ENCODE results near the gene CROCC. TPM values are rescaled to one million over a fixed set of nuclear protein-coding genes. Genes with fewer than 3 reads are reported as not detected.

The CROCC gene
- total and polyA plus RNA-seq, 2 donors from 2014 or later = 10.6 to 30.5 TPM

GRCh38 chr1:16973215-16973614, 51.5 kb downstream of the CROCC start:
- FAIRE-seq = no peak
- H3K27me3 ChIP-seq (ENCODE audit: control insufficient read depth, insufficient read depth, low read length) = no peaks in the 10 kb centered on the region
- no peak for TF ChIP-seq CTCF (IDR thresholded peaks at IDR 0.05; ENCODE audit: borderline replicate concordance, extremely low read depth, insufficient read depth)
- DNase-seq = no peak
- H3K36me3 ChIP-seq (ENCODE audit: control insufficient read depth in 2 of 3, insufficient read depth in 3 of 3, low read length in 3 of 3) = peaks cover 0 to 2% (median 0%) of the 10 kb centered on the region in 3 donors
- H3K27ac ChIP-seq (ENCODE audit: low read depth in 2 of 2, low read length in 2 of 2) = no peak overlapping the region
- H3K4me1 ChIP-seq (ENCODE audit: control insufficient read depth in 2 of 3, insufficient read depth in 2 of 3, low read depth in 1 of 3, low read length in 3 of 3) = no peaks in the 10 kb centered on the region
- H3K4me3 ChIP-seq (ENCODE audit: low read length in 3 of 3) = no peak overlapping the region
- intact Hi-C loops (cut with DNase I) = loop anchor here (10.0 kb wide), 1 partner anchor 72 kb away; no protein-coding TSS in a partner anchor
- H3K9me3 ChIP-seq (ENCODE audit: control insufficient read depth in 2 of 3, insufficient read depth in 1 of 3, low read length in 3 of 3) = no peaks in the 10 kb centered on the region
- H3K9ac ChIP-seq (ENCODE audit: low read length in 3 of 3) = no peak overlapping the region

- Histone ChIP-seq H3K27ac (ENCODE audit: low read depth in 2 of 2, low read length in 2 of 2) (no peak overlapping the region), H3K27me3 (ENCODE audit: control insufficient read depth, insufficient read depth, low read length) (no peaks in the 10 kb centered on the region), H3K4me1 (ENCODE audit: control insufficient read depth in 2 of 3, insufficient read depth in 2 of 3, low read depth in 1 of 3, low read length in 3 of 3) (no peaks in the 10 kb centered on the region), H3K9ac (ENCODE audit: low read length in 3 of 3) (no peak overlapping the region), H3K4me3 (ENCODE audit: low read length in 3 of 3) (no peak overlapping the region), H3K9me3 (ENCODE audit: control insufficient read depth in 2 of 3, insufficient read depth in 1 of 3, low read length in 3 of 3) (no peaks in the 10 kb centered on the region), H3K36me3 (ENCODE audit: control insufficient read depth in 2 of 3, insufficient read depth in 3 of 3, low read length in 3 of 3) (no peaks in the 10 kb centered on the region)
- no peak for DNase-seq
- intact Hi-C loops (cut with DNase I) = loop anchor here (10.0 kb wide), 1 partner anchor 70 kb away; no protein-coding TSS in a partner anchor
- FAIRE-seq = no peak
- no peak for TF ChIP-seq CTCF (IDR thresholded peaks at IDR 0.05; ENCODE audit: borderline replicate concordance, extremely low read depth, insufficient read depth)
Observed at GRCh38 chr1:16975211-16975610, 53.5 kb downstream of the CROCC start.

GRCh38 chr1:16975838-16976237, 54.1 kb downstream of the CROCC start:
- H3K4me3 ChIP-seq (ENCODE audit: low read length in 3 of 3) = no peak overlapping the region
- DNase-seq = no peak
- H3K36me3 ChIP-seq (ENCODE audit: control insufficient read depth in 2 of 3, insufficient read depth in 3 of 3, low read length in 3 of 3) = no peaks in the 10 kb centered on the region
- intact Hi-C loops (cut with DNase I) = loop anchor here (10.0 kb wide), 1 partner anchor 69 kb away; no protein-coding TSS in a partner anchor
- H3K9ac ChIP-seq (ENCODE audit: low read length in 3 of 3) = no peak overlapping the region
- no peak for TF ChIP-seq CTCF (IDR thresholded peaks at IDR 0.05; ENCODE audit: borderline replicate concordance, extremely low read depth, insufficient read depth)
- H3K9me3 ChIP-seq (ENCODE audit: control insufficient read depth in 2 of 3, insufficient read depth in 1 of 3, low read length in 3 of 3) = no peaks in the 10 kb centered on the region
- H3K4me1 ChIP-seq (ENCODE audit: control insufficient read depth in 2 of 3, insufficient read depth in 2 of 3, low read depth in 1 of 3, low read length in 3 of 3) = no peaks in the 10 kb centered on the region
- FAIRE-seq = no peak
- no peak overlapping the region for H3K27ac ChIP-seq (ENCODE audit: low read depth in 2 of 2, low read length in 2 of 2)
- no peaks in the 10 kb centered on the region for H3K27me3 ChIP-seq (ENCODE audit: control insufficient read depth, insufficient read depth, low read length)

- no peaks in the 10 kb centered on the region for H3K4me1 ChIP-seq (ENCODE audit: control insufficient read depth in 2 of 3, insufficient read depth in 2 of 3, low read depth in 1 of 3, low read length in 3 of 3)
- intact Hi-C loops (cut with DNase I) = loop anchor here (10.0 kb wide), 1 partner anchor 68 kb away; no protein-coding TSS in a partner anchor
- no peak overlapping the region for H3K27ac ChIP-seq (ENCODE audit: low read depth in 2 of 2, low read length in 2 of 2)
- H3K27me3 ChIP-seq (ENCODE audit: control insufficient read depth, insufficient read depth, low read length) = no peaks in the 10 kb centered on the region
- no peak overlapping the region for H3K4me3 ChIP-seq (ENCODE audit: low read length in 3 of 3)
- FAIRE-seq (no peak), DNase-seq (no peak)
- H3K9ac ChIP-seq (ENCODE audit: low read length in 3 of 3) = no peak overlapping the region
- no peaks in the 10 kb centered on the region for H3K9me3 ChIP-seq (ENCODE audit: control insufficient read depth in 2 of 3, insufficient read depth in 1 of 3, low read length in 3 of 3)
- H3K36me3 ChIP-seq (ENCODE audit: control insufficient read depth in 2 of 3, insufficient read depth in 3 of 3, low read length in 3 of 3) = no peaks in the 10 kb centered on the region
- no peak for TF ChIP-seq CTCF (IDR thresholded peaks at IDR 0.05; ENCODE audit: borderline replicate concordance, extremely low read depth, insufficient read depth)
Observed at GRCh38 chr1:16976966-16977365, 55.2 kb downstream of the CROCC start.

All from kidney (tissue), 14 donors.